K562 (cell line): ENCODE measurements around the gene MSL3. TPM values are rescaled to one million over a fixed set of nuclear protein-coding genes. Genes with fewer than 3 reads are reported as not detected.

ENCODE experiments used
- ATAC-seq: fragments of 200-7000 bp; cut with Tn5 transposase; 3 replicates; pipeline ENCODE4 v1.9.1; 2020; ENCODE audit warnings: moderate library complexity
- BruUV-seq: library from RNA; stranded (reverse); fragments of 400-500 nt; replicated peaks from 2 replicates; lab custom pipeline; 2021; lab: Mats Ljungman, UMichigan
- CTCF ChIA-PET: fragments of 300-600 bp; formaldehyde crosslinking; extraction: SDS; loops from one replicate; lab custom pipeline; 2021; ENCODE audit warnings: low intra/inter-chr PET ratio; lab: Yijun Ruan, JAX
- POLR2A ChIA-PET: fragments of 300-600, 350-650 bp; sonication (Branson Sonifier 250); formaldehyde crosslinking; extraction: SDS; loops from one replicate; lab custom pipeline; 2021; ENCODE audit warnings: antibody characterized with exemption, inconsistent platforms; lab: Yijun Ruan, JAX
- DNase-seq, 4 experiments: peaks; one replicate each; pipeline versions ENCODE4 v3.0.0 to v3.0.0-alpha.2; 2011 to 2018; ENCODE audit warnings: low spot score in 3 of 4, mixed read lengths in 3 of 4; ENCODE audit errors: extremely low read depth in 1 of 4
- FAIRE-seq: peaks from 2 replicates; lab custom pipeline; 2011; peaks lifted over from hg19 to GRCh38; lab: Jason Lieb, UNC
- H2AFZ ChIP-seq: 2 replicates; pipeline ENCODE4 v1.6.0; 2011; ENCODE audit warnings: low read depth, low read length, control low read depth, inconsistent platforms
- H3K27ac ChIP-seq: fragments of 200-600 bp; 3 replicates; pipeline ENCODE4 v1.8.0; 2011; ENCODE audit warnings: low read depth, mild to moderate bottlenecking, control low read depth, inconsistent platforms, low read length, moderate library complexity, mixed read lengths; ENCODE audit errors: extremely low read depth
- H3K27me3 ChIP-seq, 2 experiments: fragments of 300-600 bp in 1 of 2; 2 replicates in 1 of 2; 3 replicates in 1 of 2; pipeline versions ENCODE4 v1.6.0 to v1.8.0; 2011; ENCODE audit warnings: inconsistent platforms in 2 of 2, low read length in 2 of 2, mild to moderate bottlenecking in 1 of 2, mixed read lengths in 1 of 2, moderate library complexity in 1 of 2; ENCODE audit not compliant: control insufficient read depth in 2 of 2, insufficient read depth in 2 of 2
- H3K36me3 ChIP-seq: fragments of 300-600 bp; 3 replicates; pipeline ENCODE4 v1.8.0; 2011; ENCODE audit warnings: mild to moderate bottlenecking, low read length, inconsistent platforms; ENCODE audit not compliant: control insufficient read depth, insufficient read depth
- H3K4me1 ChIP-seq, 2 experiments: fragments of 200-600 bp in 1 of 2; replicated peaks in 1 of 2; 2 replicates in 1 of 2; 3 replicates in 1 of 2; pipeline versions ENCODE4 v1.5.1 to v1.8.0; 2011; ENCODE audit warnings: inconsistent platforms in 2 of 2, low read length in 2 of 2, mild to moderate bottlenecking in 1 of 2, mixed read lengths in 1 of 2, moderate library complexity in 1 of 2; ENCODE audit not compliant: control insufficient read depth in 2 of 2, insufficient read depth in 2 of 2
- H3K4me2 ChIP-seq: 2 replicates; pipeline ENCODE4 v1.6.1; 2011; ENCODE audit warnings: low read length, control low read depth, inconsistent platforms, mixed read lengths; ENCODE audit not compliant: insufficient read depth
- H3K4me3 ChIP-seq: fragments of 200-600 bp; sonication (generic), shearing (Covaris generic); 2 replicates; pipeline ENCODE4 v1.5.1; 2016; ENCODE audit warnings: control low read depth, inconsistent platforms
- H3K79me2 ChIP-seq: fragments of 200-600 bp; 3 replicates; pipeline ENCODE4 v1.8.0; 2011; ENCODE audit warnings: low read length, inconsistent platforms; ENCODE audit not compliant: control insufficient read depth, insufficient read depth
- H3K9ac ChIP-seq, 2 experiments: 2 replicates each; pipeline versions ENCODE4 v1.6.0 to v1.6.1; 2011; ENCODE audit warnings: low read depth in 2 of 2, low read length in 2 of 2, control low read depth in 1 of 2, inconsistent platforms in 1 of 2, mild to moderate bottlenecking in 1 of 2, mixed read lengths in 1 of 2; ENCODE audit not compliant: insufficient read depth in 1 of 2
- H3K9me1 ChIP-seq: one replicate; pipeline ENCODE4 v1.6.0; 2011; ENCODE audit warnings: inconsistent platforms, mild to moderate bottlenecking, low read length, moderate library complexity; ENCODE audit not compliant: control insufficient read depth, insufficient read depth
- H3K9me3 ChIP-seq: replicated peaks from 2 replicates; pipeline ENCODE4 v1.5.1; 2011; ENCODE audit warnings: low read depth, low read length, inconsistent platforms; ENCODE audit not compliant: control insufficient read depth, insufficient read depth
- H4K20me1 ChIP-seq: replicated peaks from 2 replicates; pipeline ENCODE4 v1.6.1; 2011; ENCODE audit warnings: low read length, inconsistent platforms, mixed read lengths; ENCODE audit not compliant: control insufficient read depth, insufficient read depth
- C11orf30 ChIP-seq: fragments of 450-650 bp; IDR thresholded peaks from 2 replicates; pipeline ENCODE4 v1.6.1; 2016; ENCODE audit warnings: low read depth, mild to moderate bottlenecking
- CSDE1 ChIP-seq, 2 experiments: fragments of 450-650 bp; IDR thresholded peaks; 2 replicates each; pipeline ENCODE4 v1.6.1; 2016; ENCODE audit warnings: mild to moderate bottlenecking in 1 of 2
- HMBOX1 ChIP-seq: sonication (generic); IDR thresholded peaks from 2 replicates; pipeline ENCODE4 v1.6.1; 2016
- LARP7 ChIP-seq: fragments of 450-650 bp; IDR thresholded peaks from 2 replicates; pipeline ENCODE4 v1.6.1; 2016
- MAFF ChIP-seq: IDR thresholded peaks from 2 replicates; pipeline ENCODE4 v1.6.1; 2012; ENCODE audit warnings: low read length, improper control_type of control experiment
- MAFG ChIP-seq: fragments of 450-650 bp; conservative IDR thresholded peaks from 2 replicates; pipeline ENCODE4 v1.6.1; 2016; ENCODE audit warnings: missing genetic modification characterization, missing compliant biosample characterization
- MAFK ChIP-seq: IDR thresholded peaks from 2 replicates; pipeline ENCODE4 v1.6.1; 2011; ENCODE audit warnings: low read length, improper control_type of control experiment
- NFE2 ChIP-seq: IDR thresholded peaks from 2 replicates; pipeline ENCODE4 v1.6.1; 2014; ENCODE audit warnings: antibody characterized with exemption, low read depth
- PCBP1 ChIP-seq: fragments of 200-400 bp; formaldehyde crosslinking; IDR thresholded peaks from 2 replicates; pipeline ENCODE4 v1.6.1; 2018; ENCODE audit warnings: mild to moderate bottlenecking, low read depth, low read length; ENCODE audit not compliant: poor library complexity, severe bottlenecking
- RAD21 ChIP-seq, 2 experiments: fragments of 250-450 bp in 1 of 2; fragments of 450-650 bp in 1 of 2; sonication (Bioruptor Pico) in 1 of 2; formaldehyde crosslinking in 1 of 2; IDR thresholded peaks in 1 of 2; conservative IDR thresholded peaks in 1 of 2; 2 replicates each; pipeline versions ENCODE4 v1.4.0 to v1.8.0; 2020 to 2022; ENCODE audit warnings: mild to moderate bottlenecking in 2 of 2, moderate library complexity in 1 of 2
- SMC3 ChIP-seq: conservative IDR thresholded peaks from 2 replicates; pipeline ENCODE4 v1.6.1; 2011; ENCODE audit warnings: low read depth, low read length, improper control_type of control experiment; ENCODE audit not compliant: insufficient read depth
- SP2 ChIP-seq: IDR thresholded peaks from 2 replicates; pipeline ENCODE4 v1.6.1; 2011; ENCODE audit warnings: mild to moderate bottlenecking, low read depth, low read length, moderate library complexity; ENCODE audit not compliant: poor library complexity, severe bottlenecking; ENCODE audit errors: extremely low read depth
- ZNF316 ChIP-seq: fragments of 450-650 bp; IDR thresholded peaks from 2 replicates; pipeline ENCODE4 v1.6.1; 2016
- WGBS: fragments of 100-300 bp; shearing (Covaris generic); methylation state at CpG from one replicate; pipeline ENCODE4 v1.1.6; 2016; ENCODE audit warnings: low coverage, mixed read lengths; ENCODE audit not compliant: insufficient coverage; ENCODE audit errors: missing lambda C conversion rate; 5-methylcytosine and 5-hydroxymethylcytosine counted together
- in situ Hi-C: fragments of 300-500 bp; cut with MboI; formaldehyde crosslinking; loops from 4 replicates; pipeline ENCODE4 v1.15.0; 2018; ENCODE audit warnings: inconsistent platforms, mixed read lengths
- intact Hi-C: fragments of 100-400 bp; cut with micrococcal nuclease; formaldehyde crosslinking; loops from 2 replicates; pipeline ENCODE4 v1.14.2; 2022
- polyA plus RNA-seq, 8 experiments: library from polyadenylated mRNA; depleted of rRNA in 4 of 8; stranded (reverse) in 5 of 8; unstranded in 3 of 8; fragments of >200 nt; fragmentation: Nextera tagmentation in 2 of 8; fragmentation: Illumina TruSeq in 1 of 8; extraction: Ambion mirVana in 2 of 8; extraction: Trizol in 1 of 8; gene quantifications; 2 replicates each; pipeline versions ENCODE4 v1.2.1 to v1.2.3, GENCODE V29; 2011 to 2014; ENCODE audit warnings: inconsistent platforms in 1 of 8, missing spikeins in 1 of 8
- total RNA-seq, 7 experiments: library from RNA; depleted of rRNA in 6 of 7; stranded (reverse); fragments of >200 nt in 6 of 7; fragmentation: Illumina TruSeq in 2 of 7; extraction: Trizol in 2 of 7; gene quantifications; 2 replicates each; pipeline versions ENCODE4 v1.2.1 to v1.2.3, GENCODE V29; 2011 to 2021; ENCODE audit warnings: low replicate concordance in 1 of 7
- TF ChIP-seq, protein P1 (sequence below), 3 experiments: IDR thresholded peaks in 2 of 3; conservative IDR thresholded peaks in 1 of 3; 2 replicates each; pipeline ENCODE4 v1.5.1; 2011 to 2012; ENCODE audit warnings: low read length in 3 of 3, mild to moderate bottlenecking in 3 of 3, control low read depth in 2 of 3, improper control_type of control experiment in 1 of 3, inconsistent platforms in 1 of 3, low read depth in 1 of 3, mixed read lengths in 1 of 3, moderate library complexity in 1 of 3; ENCODE audit not compliant: insufficient read depth in 2 of 3

The MSL3 gene
- total and polyA plus RNA-seq, 9 of the 15 experiments (the other 6 are each of a cell fraction or from before 2014, with no cell fraction given) = 21.3 to 39.9 (median 27.1) TPM

- TF ChIP-seq SP2 (no peak), PCBP1 (no peak)
Measured at GRCh38 chrX:11722304-11722703, 35.7 kb upstream of the MSL3 start (continued).

DNA sequence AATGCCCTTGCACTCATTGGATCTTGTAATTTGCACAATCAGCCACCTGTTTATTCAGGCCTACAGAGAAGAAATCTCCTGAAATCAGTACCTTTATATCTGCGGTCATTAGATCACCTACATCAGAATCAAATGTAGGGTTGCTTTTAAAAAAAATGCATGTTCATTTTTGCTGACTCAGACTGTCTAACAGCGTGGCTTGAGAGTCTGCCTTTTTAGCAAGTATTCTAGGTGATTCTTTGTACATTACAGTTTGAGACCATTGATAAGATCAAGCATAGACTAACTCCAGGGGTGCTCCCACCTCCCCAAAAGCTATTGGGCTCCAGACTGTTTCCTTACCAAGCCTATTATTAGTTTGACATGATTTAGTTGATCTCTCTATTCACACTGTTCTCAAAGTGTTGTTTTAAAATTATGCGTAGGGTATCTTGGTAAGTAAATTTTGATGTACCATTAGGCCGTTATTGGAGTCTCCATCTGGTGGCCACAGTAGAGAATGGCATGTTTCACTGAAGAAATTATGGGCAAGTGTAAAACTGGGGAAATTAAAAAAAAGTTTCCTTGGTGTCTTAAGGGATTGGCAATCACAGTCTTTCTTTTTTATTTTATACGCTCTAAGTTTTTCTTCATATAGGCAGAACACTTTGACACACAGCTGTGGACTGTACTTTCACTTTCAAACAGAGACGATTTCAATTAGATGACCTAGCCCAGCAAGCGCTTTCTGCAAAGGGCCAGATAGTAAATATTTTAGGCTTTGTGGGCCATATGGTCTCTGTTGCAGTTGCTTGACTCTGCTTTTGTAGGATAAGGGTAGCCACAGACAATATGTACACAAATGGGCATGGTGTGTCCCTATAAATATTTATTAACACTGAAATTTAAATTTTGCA, 33.7 kb upstream of the MSL3 start:
- H3K4me1 ChIP-seq = no peaks in the 10 kb centered on the region
- H3K9ac ChIP-seq = no peak overlapping the region
- no peak overlapping the region for H2AFZ ChIP-seq
- H3K79me2 ChIP-seq = no peaks in the 10 kb centered on the region
- H3K4me2 ChIP-seq = no peak overlapping the region
- FAIRE-seq (peak; percentile 40), ATAC-seq (peak; percentile 71), DNase-seq (peak; percentile 25 to 35 (median 31))
- WGBS = 27% methylated on average over 7 of the region's 7 CpGs
- H3K27me3 ChIP-seq = peaks cover 0 to 4% of the 10 kb centered on the region in 2 experiments; a peak in 1 of 5 replicates
- no peaks in the 10 kb centered on the region for H3K9me3 ChIP-seq
- BruUV-seq = no TSS peak
- ChIA-PET CTCF (interaction anchor here (0.6 to 3.0 kb wide), 3 partner anchors 53 to 580 kb away, joined by 3 to 20 read pairs (median 6); no protein-coding TSS in a partner anchor), POLR2A (no interaction called here)
- H3K9me1 ChIP-seq = no peaks in the 10 kb centered on the region
- H4K20me1 ChIP-seq = no peaks in the 10 kb centered on the region
- in situ Hi-C loops (no loop called here), intact Hi-C loops (loop anchor here (1.0 to 2.0 kb wide), 2 partner anchors 46 to 191 kb away; no protein-coding TSS in a partner anchor)
- H3K27ac ChIP-seq = no peak overlapping the region
- H3K36me3 ChIP-seq = no peaks in the 10 kb centered on the region
- no peak overlapping the region for H3K4me3 ChIP-seq
- TF ChIP-seq LARP7 (no peak), MAFK (peak; percentile 87), MAFG (tag) (peak; percentile 84), C11orf30 (peak; percentile 92), MAFF (peak; percentile 87), ZNF316 (peak; percentile 92), CSDE1 (IDR thresholded peaks at IDR 0.05) (no peak), RAD21 (CRISPR knock-in tag; conservative IDR thresholded peaks at IDR 0.05 in 1 of 2, IDR thresholded peaks at IDR 0.05 in 1 of 2) (peak; percentile 60 to 67), NFE2 (0 out of 2 replicates have a peak, but pooled peaks have one; percentile 7), SMC3 (0 out of 2 replicates have a peak, but pooled peaks have one; percentile 28), HMBOX1 (no peak)
- TF ChIP-seq, protein P1, sequence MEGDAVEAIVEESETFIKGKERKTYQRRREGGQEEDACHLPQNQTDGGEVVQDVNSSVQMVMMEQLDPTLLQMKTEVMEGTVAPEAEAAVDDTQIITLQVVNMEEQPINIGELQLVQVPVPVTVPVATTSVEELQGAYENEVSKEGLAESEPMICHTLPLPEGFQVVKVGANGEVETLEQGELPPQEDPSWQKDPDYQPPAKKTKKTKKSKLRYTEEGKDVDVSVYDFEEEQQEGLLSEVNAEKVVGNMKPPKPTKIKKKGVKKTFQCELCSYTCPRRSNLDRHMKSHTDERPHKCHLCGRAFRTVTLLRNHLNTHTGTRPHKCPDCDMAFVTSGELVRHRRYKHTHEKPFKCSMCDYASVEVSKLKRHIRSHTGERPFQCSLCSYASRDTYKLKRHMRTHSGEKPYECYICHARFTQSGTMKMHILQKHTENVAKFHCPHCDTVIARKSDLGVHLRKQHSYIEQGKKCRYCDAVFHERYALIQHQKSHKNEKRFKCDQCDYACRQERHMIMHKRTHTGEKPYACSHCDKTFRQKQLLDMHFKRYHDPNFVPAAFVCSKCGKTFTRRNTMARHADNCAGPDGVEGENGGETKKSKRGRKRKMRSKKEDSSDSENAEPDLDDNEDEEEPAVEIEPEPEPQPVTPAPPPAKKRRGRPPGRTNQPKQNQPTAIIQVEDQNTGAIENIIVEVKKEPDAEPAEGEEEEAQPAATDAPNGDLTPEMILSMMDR (IDR thresholded peaks at IDR 0.05 in 2 of 3, conservative IDR thresholded peaks at IDR 0.05 in 1 of 3; ENCODE audit: insufficient read depth in 2 of 3, low read depth in 1 of 3, low read length in 3 of 3) = peak; percentile 56 to 74 (median 58); a peak in 5 of 6 replicates
